ENCODE results near the gene CFAP45. TPM values are rescaled to one million over a fixed set of nuclear protein-coding genes. Genes with fewer than 3 reads are reported as not detected.

Gene CFAP45
- polyA plus RNA-seq, 3 donors = 0.12 to 1.0 TPM; not detected in 1

GRCh38 chr1:159835862-159836525, 64.0 kb downstream of the CFAP45 start:
- Mint-ChIP-seq H3K9me3 (no peaks in the 10 kb centered on the region), H3K4me1 (peaks cover 35% of the 10 kb centered on the region), H3K27me3 (ENCODE audit: low read depth in 3 of 3) (peaks cover 0 to 5% (median 0%) of the 10 kb centered on the region in 3 donors), H3K27ac (no peak overlapping the region), H3K36me3 (peaks cover 0 to 10% of the 10 kb centered on the region in 2 donors), H3K4me3 (no peak overlapping the region)
- intact Hi-C loops (cut with micrococcal nuclease) = no loop called here
- no peak overlapping the region for H3K27ac ChIP-seq (ENCODE audit: low read depth in 1 of 2, low read length in 2 of 2)
- no peak for TF ChIP-seq CTCF (IDR thresholded peaks at IDR 0.05)
- WGBS (ENCODE audit: insufficient coverage) = no CpG with 5 or more reads among the region's 8 CpGs
- H3K4me1 ChIP-seq (ENCODE audit: control insufficient read depth in 1 of 2, insufficient read depth in 2 of 2, low read length in 2 of 2) = peaks cover 7 to 20% of the 10 kb centered on the region in 2 donors
- H4K20me1 ChIP-seq (ENCODE audit: insufficient read depth, low read length) = no peaks in the 10 kb centered on the region
- no peak for DNase-seq
- H3K36me3 ChIP-seq (replicated peaks in 1 of 2; ENCODE audit: control insufficient read depth in 1 of 2, insufficient read depth in 2 of 2, low read length in 2 of 2) = no peaks in the 10 kb centered on the region
- H3K4me2 ChIP-seq (replicated peaks; ENCODE audit: extremely low read depth, low read length, poor library complexity, severe bottlenecking) = no peak overlapping the region
- H2AFZ ChIP-seq (ENCODE audit: insufficient read depth, low read depth, low read length, poor library complexity, severe bottlenecking) = no peak overlapping the region
- no peaks in the 10 kb centered on the region for H3K9me3 ChIP-seq (replicated peaks in 1 of 2; ENCODE audit: control insufficient read depth in 1 of 2, insufficient read depth in 1 of 2, low read length in 2 of 2)
- no peaks in the 10 kb centered on the region for H3K79me2 ChIP-seq (ENCODE audit: insufficient read depth, low read length)
- H3K9ac ChIP-seq (ENCODE audit: insufficient read depth, low read length, poor library complexity, severe bottlenecking) = no peak overlapping the region
- no peaks in the 10 kb centered on the region for H3K27me3 ChIP-seq (ENCODE audit: control insufficient read depth in 2 of 2, insufficient read depth in 2 of 2, low read length in 2 of 2)
- H3K4me3 ChIP-seq (replicated peaks in 1 of 3; ENCODE audit: low read depth in 2 of 3, low read length in 3 of 3) = no peak overlapping the region

GRCh38 chr1:159835356-159835755, 64.6 kb downstream of the CFAP45 start:
- H2AFZ ChIP-seq (ENCODE audit: insufficient read depth, low read depth, low read length, poor library complexity, severe bottlenecking) = no peak overlapping the region
- H3K4me3 ChIP-seq (replicated peaks in 1 of 3; ENCODE audit: low read depth in 2 of 3, low read length in 3 of 3) = no peak overlapping the region
- no peak for TF ChIP-seq CTCF (IDR thresholded peaks at IDR 0.05)
- H3K4me1 ChIP-seq (ENCODE audit: control insufficient read depth in 1 of 2, insufficient read depth in 2 of 2, low read length in 2 of 2) = peaks cover 11 to 27% of the 10 kb centered on the region in 2 donors
- Mint-ChIP-seq H3K36me3 (peaks cover 0 to 10% of the 10 kb centered on the region in 2 donors), H3K27ac (no peak overlapping the region), H3K4me3 (no peak overlapping the region), H3K9me3 (no peaks in the 10 kb centered on the region), H3K4me1 (peaks cover 40% of the 10 kb centered on the region), H3K27me3 (ENCODE audit: low read depth in 3 of 3) (peaks cover 0 to 5% (median 0%) of the 10 kb centered on the region in 3 donors)
- H3K79me2 ChIP-seq (ENCODE audit: insufficient read depth, low read length) = no peaks in the 10 kb centered on the region
- WGBS (ENCODE audit: insufficient coverage) = 78% methylated on average over 3 of the region's 3 CpGs
- intact Hi-C loops (cut with micrococcal nuclease) = no loop called here
- no peak overlapping the region for H3K4me2 ChIP-seq (replicated peaks; ENCODE audit: extremely low read depth, low read length, poor library complexity, severe bottlenecking)
- no peaks in the 10 kb centered on the region for H4K20me1 ChIP-seq (ENCODE audit: insufficient read depth, low read length)
- H3K36me3 ChIP-seq (replicated peaks in 1 of 2; ENCODE audit: control insufficient read depth in 1 of 2, insufficient read depth in 2 of 2, low read length in 2 of 2) = no peaks in the 10 kb centered on the region
- H3K27ac ChIP-seq (ENCODE audit: low read depth in 1 of 2, low read length in 2 of 2) = no peak overlapping the region
- DNase-seq = no peak
- H3K27me3 ChIP-seq (ENCODE audit: control insufficient read depth in 2 of 2, insufficient read depth in 2 of 2, low read length in 2 of 2) = no peaks in the 10 kb centered on the region
- H3K9ac ChIP-seq (ENCODE audit: insufficient read depth, low read length, poor library complexity, severe bottlenecking) = no peak overlapping the region
- no peaks in the 10 kb centered on the region for H3K9me3 ChIP-seq (replicated peaks in 1 of 2; ENCODE audit: control insufficient read depth in 1 of 2, insufficient read depth in 1 of 2, low read length in 2 of 2)

Measured in CD14-positive monocyte (primary cell).